NCI-H1105 treated with DMSO at 0.1 percent for 48 hours (cell line): ENCODE data around the gene POLG2.

ENCODE experiments used
- DNase-seq: peaks from one replicate; lab custom pipeline; 2025; lab: John Stamatoyannopoulos, UW

The POLG2 gene

DNA sequence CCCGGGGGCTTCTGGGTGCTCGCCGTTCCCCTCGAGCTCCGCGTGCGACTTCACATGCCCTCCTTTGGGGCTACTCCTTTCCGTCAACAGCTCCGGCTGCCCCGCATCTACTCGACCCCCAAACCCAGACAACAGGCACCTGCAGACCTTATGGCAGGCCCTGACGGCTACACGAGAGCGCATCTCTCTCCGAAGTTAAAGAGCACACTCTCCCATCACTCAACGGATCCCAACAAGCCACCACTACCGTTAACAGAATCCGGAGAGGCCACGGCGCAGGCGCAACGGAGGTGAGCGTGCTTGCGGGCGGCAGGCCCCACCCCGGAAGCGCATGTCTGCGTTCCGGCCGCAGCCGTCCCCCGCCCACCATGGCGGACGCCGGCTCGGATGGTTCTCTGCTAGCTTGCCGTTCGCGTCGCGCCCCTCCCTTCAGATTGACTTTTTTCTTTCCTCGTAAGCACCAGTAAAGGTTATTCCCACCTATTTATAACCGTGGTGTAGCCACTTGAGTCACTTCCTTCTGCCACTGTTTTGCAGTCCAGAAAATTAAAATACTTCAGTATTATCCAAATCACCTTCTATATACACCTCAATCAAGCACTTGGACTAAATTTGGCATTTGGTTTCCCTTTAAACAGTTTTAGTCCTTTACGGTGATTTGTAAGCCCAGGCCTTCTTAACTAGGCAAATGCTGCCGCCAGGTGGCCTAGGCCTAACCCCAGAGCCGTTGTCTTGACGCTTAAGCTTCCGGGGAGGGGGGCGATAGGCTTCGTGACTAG lies at the start of gene POLG2:
TSS of gene POLG2 (minus strand) at position 269 of the 779 bp plus-strand sequence. CDS start at position 183, 86 bp downstream.
- peak; percentile 86 for DNase-seq

DNA sequence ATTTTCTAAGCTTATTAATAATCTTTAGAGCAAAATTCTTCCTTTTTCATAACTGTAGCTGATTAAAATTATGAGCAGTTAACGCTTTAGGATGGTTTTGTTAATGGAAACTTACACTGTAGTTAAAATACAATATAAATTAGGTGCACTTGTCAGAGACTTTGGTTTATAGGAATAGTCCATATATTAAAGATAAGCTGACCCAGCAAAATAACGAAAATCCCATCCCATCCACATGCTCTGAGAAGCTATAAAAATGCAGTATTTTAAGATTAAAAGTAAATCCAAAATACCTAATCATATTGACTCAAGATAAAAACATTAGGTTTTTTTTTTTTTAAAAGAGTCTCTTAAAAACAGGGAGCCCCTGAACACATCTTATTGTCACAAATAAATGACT lies 47.9 kb upstream of the POLG2 start:
- DNase-seq, result no peak

DNA sequence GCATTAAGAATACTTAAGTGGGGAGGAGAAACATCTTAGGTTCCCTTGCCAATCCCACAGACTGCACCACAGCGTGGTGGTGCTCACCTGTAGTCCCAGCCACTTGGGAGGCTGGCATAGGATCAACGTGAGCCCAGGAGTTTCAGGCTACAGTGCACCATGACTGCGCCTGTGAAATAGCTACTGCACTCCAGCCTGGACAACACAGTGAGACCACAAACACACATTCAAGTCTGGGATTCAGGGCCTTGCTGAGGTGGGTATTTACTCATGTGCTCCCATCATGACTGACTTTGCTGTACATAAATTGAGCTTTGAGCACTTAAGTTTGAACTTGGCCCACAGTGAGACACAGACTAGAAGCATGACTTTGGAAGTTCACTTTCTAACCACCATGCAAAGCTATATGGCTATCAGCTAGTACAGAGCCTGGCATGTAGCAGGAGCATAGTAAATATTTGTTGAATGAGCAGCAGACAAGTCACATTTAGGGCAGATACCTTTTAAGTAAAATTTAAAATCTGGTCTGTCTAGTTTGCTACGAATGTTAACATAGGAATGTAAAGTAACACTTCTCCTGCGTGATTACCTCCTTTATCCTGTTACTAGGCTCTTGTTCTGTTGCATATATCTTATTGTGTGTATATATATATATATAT lies 43.4 kb upstream of the POLG2 start:
- DNase-seq, result no peak

DNA sequence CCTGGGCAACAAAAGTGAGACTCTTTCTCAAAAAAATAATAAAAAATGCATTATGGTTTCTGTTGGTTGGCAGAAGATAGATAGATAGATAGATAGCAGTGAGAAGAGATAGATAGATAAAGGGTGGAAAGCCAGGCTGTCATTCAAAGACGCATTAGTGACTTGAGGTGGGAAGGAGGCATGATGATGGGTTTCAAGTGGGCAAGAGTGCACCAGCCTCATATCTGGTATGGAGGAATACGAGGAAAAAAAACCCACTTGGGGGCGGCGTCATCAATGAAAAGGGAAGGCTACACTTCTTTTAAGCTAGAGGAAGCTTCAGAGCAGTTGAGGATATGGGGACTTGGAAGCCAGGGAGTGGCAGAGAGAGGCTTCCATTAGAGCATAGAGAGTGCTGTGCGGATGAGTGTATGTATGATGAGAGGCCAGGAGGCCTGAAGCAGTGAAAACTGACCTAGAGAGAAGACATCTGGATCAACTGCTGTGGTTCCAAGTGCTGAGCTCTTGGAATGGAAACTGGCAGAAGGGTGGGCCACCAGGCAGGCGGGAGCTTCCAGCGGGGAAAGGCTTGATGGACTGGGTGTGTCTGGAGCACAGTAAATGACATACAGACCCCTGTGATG lies 41.8 kb upstream of the POLG2 start:
- no peak for DNase-seq

DNA sequence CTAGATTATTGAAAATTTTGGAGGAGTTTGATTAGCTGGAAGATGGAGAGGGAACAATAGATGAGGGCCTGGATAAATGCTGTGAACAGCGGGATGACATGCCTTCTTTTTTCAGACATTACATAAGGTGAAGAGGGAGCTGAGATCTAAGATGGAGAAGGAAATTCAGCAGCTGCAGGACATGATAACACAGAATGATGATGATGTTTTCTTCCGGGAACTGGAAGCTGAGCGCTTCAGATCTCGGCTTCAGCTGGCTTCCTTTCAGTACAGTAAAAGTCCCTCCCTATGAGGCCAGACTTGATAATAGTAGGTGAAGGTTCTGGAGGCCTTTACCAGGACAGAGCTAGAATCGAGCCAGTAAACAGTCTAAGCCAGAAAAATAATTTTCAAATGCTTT lies 40.6 kb upstream of the POLG2 start:
- DNase-seq, result no peak

DNA sequence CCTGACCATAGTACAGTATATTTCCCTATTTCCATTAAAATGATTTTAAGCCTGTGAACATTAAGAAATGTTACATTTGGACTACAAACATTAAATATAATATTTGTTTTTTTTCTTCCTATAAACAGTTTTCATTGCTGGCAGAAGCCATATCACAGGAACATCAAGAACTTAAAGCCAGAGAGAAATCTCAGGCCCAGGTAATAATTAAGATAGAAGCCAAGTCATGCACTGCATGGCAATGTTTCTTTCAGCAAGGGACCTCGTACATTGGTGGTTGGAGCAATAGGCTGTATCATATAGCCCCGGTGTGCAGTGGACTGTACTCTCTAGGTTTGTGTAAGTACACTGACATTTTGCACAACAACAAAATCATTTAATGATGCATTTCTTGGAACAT lies 40.1 kb upstream of the POLG2 start:
- no peak for DNase-seq

DNA sequence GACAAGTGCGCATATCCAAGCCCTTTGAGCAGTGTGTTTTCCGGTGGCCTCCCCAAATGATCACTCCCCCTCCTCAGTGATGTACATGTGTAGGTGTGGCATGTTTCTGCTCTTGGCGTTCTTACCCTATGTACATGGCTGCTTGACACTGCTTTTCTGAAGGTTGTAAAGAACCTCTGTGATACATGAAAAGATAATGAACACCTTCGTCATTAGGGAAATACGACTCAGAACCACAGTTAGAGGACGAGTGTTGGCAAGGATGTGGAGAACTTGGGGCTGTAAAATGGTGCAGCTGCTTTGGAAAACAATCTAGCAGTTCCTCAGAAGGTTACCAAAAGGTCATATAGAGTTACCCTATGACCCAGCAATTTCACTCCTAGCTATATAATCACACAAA lies 38.5 kb upstream of the POLG2 start:
- no peak for DNase-seq

DNA sequence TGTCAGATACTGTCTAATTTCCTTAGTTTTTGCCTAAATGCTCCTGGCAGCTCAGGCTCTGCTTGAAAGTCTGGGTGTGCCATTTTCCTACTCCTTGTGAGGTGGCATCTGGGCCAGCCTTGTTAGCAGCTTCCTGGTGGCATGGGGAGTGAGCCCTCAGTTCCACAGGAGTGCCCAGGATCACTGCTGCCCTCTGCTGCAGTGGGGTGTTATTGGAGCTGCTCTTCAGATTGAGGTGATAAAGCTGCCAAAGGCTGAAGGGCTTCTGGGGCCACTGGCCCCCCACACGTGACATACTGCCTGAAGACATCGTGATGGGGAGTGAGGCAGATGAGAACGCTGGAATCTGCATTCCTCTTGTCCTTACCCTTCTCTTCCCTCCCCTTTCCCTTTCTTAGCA lies 37.3 kb upstream of the POLG2 start:
- DNase-seq, result no peak

DNA sequence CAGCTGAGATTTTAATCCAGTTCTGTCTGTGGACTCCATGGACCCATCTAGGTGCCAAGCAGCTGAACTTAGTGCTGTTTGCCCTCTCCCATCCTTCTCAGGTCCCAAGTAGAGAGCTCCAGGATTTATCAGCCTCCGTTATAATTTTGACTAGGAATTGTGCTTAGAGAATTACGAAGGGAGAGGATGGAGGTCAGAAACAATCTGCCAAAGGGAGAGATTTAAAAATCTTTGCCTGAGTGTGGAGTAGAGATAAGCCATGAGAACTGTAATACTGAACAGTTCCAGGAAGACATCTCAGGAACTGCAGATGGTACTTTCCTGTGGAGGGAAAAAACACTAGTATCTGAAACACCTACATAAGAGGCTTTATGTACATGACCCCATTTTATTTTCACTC lies 36.9 kb upstream of the POLG2 start:
- no peak for DNase-seq

DNA sequence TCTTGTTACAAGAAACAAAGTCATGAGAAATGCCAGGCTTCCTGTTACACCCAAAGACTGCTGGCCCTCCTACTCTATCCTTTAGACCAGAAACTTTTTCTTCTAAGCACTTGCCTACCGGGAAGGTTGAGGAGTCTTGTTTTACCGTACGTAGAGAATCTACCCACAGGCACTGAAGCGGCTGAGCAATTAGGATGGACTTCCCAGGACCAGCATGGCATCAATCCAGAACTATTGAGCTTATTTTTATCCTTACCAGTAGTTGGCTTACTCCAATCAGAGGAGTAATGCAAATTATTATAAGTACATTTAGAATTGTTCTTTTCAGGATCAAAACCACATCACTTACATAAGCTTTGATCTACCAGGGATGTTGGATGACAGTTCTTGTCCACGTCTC lies 35.6 kb upstream of the POLG2 start:
- DNase-seq, result no peak

DNA sequence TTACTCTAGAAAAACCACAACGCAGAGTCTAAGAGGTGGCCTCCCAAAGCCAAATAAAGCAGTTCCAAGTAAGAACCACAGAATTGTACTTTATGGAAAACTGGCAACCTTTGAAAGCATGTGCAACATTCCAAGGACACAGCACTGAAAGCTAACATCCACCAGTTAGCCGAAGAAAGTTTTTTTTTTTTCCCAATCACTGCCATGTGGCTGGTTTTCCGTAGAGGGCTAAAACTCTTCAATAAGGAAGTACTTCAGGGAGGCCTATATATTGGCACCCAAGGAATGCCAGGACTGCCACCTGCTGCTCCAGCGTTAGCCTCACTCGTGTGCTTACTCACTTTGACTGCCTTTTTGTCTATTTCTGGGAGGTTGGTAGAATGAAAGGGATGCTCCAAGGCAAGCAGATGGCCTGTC lies 35.1 kb upstream of the POLG2 start:
- DNase-seq, result no peak

DNA sequence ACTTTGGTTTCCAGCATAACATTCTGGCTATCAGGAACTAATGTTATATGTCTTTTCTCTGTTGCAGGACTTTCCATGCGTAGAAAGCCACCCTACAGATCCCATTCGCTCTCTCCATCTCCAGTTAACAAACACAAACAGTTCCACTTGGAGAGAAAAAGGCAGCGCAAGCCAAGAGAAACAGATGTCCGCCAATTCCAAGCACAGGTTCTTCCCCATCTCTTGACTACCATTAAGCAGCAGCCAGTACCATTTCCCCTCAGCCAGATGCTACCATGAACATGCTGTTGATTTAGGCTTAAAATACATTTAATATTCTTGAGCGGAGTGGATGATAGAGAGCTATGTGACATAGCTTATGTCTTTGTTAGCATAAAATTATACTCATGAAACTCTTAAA lies 32.4 kb upstream of the POLG2 start:
- DNase-seq, result no peak

DNA sequence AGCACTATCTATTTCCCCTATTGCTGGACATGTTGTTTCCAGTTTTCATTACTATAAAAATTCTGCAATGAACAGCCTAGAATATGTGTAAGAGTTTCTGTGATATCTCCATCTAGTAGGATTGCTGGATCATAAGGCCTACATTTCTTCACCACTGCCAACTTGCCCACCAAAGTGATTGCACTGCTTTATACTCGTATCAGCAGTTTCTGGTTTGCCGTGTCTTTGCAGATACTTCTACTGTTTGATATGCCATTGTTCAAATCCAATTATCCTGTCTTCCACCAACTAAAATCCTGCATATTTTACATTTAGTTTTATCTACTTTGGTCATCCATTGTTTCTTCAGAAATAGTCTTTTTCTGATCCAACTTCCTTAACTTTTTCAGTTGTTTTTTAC lies 31.1 kb upstream of the POLG2 start:
- no peak for DNase-seq

DNA sequence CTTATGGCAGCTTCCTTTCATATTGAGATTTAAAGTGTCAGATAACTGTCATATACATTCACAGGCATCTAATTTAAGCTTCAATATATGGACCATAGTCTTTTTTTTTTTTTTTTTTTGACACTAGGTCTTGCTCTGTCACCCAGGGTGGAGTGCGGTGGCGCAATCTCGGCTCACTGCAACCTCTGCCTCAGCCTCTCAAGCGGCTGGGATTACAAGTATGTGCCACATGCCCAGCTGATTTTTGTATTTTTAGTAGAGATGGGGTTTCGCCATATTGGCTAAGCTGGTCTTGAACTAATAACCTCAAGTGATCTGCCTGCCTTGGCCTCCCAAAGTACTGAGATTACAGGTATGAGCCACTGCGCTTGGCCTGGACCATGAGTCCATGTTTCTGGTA lies 23.5 kb upstream of the POLG2 start:
- no peak for DNase-seq

DNA sequence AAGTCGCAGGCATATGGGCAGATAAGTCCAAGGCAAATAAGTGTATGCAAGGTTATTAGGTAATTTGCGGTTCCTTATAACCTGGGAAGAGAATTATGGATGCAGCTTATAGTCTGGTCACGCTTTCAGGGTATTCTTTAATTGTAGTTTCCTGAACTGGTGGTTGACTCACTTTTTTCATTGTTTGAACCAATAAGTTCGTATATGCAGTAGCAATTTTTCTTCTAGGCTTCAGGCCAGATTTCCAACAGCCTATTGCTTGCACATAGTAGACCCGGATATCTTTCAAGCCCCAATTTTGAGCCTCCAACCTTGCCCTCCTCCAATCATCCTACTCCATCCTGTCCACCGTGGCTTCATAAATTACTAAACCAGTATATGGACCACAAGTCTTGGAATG lies 22.7 kb upstream of the POLG2 start:
- no peak for DNase-seq

DNA sequence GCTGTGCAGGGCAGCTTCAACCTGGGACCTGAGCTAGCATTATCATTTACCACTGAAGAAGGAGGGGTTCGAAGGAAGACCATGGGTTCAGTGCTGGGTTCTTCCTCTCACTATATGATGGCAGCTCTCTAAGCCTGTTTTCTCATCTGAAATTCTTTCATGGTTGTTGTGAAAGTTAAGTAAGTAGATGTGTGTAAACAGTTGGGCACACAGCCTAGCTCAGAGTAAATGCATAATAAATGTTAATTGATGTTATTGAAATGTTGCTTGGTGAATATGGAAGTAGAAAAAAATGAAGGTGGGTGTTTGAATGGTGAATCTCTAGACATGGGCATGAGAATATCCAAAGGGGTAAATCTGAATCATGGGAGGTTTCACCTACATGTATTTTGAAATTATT lies 19.0 kb upstream of the POLG2 start:
- DNase-seq, result no peak

DNA sequence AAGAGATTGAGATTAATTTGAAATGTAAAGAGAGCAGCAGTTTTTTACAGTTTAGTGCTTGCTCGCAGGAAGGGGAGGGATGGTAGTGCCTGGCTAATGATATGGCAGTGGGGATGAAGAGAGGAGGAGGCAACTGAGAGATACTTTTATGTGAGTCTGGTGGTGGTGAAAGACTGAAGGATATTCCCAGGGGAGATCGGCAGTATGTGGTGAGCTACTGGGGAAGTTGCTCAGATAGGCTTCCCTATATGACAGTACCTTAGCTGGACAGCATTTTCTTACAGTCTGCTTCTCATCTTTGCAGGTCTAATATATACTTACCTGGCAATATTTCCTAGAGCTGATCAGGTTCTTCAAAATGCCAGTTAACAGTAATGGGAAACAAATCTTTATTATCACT lies 18.6 kb upstream of the POLG2 start:
- DNase-seq, result no peak

DNA sequence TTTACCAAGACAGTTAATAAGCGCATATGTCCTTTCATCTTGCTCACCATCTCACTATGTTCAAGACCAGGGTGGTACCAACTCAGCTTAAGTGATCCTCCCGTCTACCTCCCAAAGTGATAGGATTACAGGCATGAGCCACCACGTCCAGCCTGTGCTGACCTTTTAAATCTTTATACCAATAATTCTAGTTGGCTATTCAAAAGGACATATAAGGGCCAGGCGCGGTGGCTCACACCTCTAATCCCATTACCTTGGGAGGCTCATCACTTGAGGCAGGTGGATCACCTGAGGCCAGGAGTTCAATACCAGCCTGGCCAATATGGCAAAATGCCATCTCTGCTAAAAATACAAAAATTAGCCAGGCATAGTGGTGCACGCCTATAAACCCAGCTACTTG lies 12.3 kb upstream of the POLG2 start:
- DNase-seq, result no peak

DNA sequence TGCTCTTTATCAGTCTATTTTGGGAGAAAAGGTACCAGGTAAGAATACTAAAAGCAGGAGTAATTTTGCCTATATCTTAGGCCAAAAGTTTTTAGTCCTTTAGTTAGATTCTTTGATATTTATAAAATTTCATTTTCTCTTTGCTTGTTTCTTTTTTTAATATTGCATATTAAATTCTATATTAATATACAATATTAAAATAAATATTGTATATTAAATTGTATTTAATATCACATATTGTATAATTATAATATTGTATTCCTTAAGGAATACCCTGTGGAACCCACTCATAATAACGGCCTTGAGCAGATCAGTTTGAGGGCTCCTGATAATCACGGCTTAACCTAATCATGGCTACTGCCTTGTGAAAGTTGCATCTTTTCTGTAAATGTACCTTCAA lies 11.8 kb upstream of the POLG2 start:
- no peak for DNase-seq

DNA sequence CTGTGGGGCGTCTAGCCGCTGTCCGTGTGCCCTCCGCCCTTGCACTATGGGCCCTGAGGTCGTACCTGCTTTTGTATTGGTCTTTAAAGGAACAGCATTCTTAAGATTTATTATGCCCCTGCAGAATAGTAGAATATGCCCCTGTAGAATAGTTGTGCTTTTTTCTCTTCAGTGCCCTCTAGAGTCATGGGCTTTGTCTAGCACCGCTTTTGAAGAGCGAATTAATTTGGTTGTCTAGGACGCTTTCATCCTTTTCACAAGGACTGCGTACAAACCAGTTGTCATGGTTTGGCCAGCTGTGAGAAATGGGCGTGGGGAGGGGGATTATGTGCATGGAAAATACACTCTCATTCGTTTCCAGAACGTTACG lies 10.5 kb upstream of the POLG2 start:
- DNase-seq, result peak; percentile 75

DNA sequence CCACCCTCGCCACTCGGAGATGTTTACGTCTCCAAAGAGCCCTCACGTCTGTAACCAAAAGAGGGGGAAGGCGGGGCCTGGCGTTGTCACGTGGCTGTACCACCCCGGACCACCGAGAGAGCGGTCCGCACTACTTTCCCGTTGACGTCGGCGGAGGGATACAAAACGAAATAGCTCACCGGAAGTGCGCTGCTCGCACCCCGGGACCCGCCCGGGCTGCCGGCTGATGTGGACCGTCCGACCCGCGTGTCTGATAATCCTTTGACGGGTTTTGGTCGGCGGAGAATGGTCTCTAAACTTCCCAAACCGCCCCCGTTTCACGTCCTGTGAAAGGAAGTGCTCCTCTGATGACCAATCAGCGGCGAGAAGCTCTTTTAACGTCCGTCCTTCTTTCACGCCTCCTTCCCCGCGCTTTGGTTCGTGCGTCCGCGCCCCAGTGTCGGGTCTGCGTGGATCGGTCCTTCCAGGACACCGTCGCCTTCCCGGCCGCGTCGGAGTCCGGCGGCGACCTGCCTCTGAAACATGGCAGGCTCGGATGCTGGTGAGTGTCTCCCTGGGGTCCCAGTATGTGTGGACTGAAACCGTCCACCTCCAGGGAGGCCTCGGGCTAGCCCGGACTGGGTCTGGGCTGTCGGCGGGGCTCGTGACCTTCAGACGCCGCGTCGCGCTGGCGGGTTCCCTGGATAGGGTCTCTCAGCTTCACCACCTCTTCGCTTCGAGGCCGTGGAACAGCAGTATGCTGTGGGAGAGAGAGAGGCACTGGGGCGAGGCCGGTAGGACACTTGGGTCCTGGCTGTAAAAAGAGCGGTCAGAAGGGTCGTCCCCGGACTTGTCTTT lies 9.9 kb upstream of the POLG2 start, which contains the start of gene CEP95:
TSS of gene CEP95 (plus strand) at position 402 of the 837 bp plus-strand sequence. CDS start at position 523, 121 bp downstream.
- DNase-seq, result peak; percentile 95

DNA sequence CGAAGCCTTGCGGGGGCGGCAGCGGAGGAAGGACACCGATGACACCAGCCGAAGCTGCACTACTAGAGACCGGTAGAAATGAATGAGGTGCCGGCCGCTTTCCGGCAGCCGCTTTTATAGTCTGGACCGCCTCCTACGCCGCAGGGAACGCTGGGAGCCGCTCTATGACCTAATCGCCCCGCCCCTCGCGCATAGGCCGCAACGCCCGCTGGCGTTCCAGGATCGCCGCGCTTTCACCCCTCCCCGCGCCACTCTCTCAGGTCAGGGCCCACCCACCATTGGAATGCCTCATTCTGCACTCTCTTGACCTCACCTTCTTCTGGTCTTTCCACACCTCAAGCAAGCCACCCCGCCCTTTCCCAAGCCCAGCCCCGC lies 9.3 kb upstream of the POLG2 start, which contains the start of gene DDX5:
TSS of gene DDX5 (minus strand) at position 89 of the 375 bp plus-strand sequence. CDS start 170 bp downstream, outside the sequence.
- peak; percentile 95 for DNase-seq
